PFSK-1 (cell line): ENCODE results near the gene SIX2.

Experiments used
- FOXP2 ChIP-seq: optimal IDR thresholded peaks from 2 replicates; pipeline ENCODE3; 2011; ENCODE audit warnings: borderline replicate concordance, control low read depth, inconsistent platforms; ENCODE audit not compliant: insufficient read depth; ENCODE audit errors: extremely low read length, extremely low read depth
- POLR2AphosphoS5 ChIP-seq: IDR thresholded peaks from 2 replicates; pipeline ENCODE4 v1.6.1; 2012; ENCODE audit warnings: low read depth, mild to moderate bottlenecking, control low read depth, low read length, moderate library complexity
- SIN3A ChIP-seq: IDR thresholded peaks from 2 replicates; pipeline ENCODE4 v1.6.1; 2012; ENCODE audit warnings: mild to moderate bottlenecking, low read length, moderate library complexity, borderline replicate concordance; ENCODE audit not compliant: insufficient read depth
- TAF1 ChIP-seq: IDR thresholded peaks from 2 replicates; pipeline ENCODE4 v1.6.1; 2012; ENCODE audit warnings: low read length, control low read depth, borderline replicate concordance; ENCODE audit not compliant: insufficient read depth
- TF ChIP-seq, protein P1 (sequence below), 2 experiments: IDR thresholded peaks; 2 replicates each; pipeline versions ENCODE4 v1.6.1 to v1.8.0; 2011 to 2012; ENCODE audit warnings: low read depth in 2 of 2, low read length in 2 of 2, control low read depth in 1 of 2, inconsistent platforms in 1 of 2, mild to moderate bottlenecking in 1 of 2, moderate library complexity in 1 of 2; ENCODE audit not compliant: insufficient read depth in 1 of 2

The SIX2 gene

DNA sequence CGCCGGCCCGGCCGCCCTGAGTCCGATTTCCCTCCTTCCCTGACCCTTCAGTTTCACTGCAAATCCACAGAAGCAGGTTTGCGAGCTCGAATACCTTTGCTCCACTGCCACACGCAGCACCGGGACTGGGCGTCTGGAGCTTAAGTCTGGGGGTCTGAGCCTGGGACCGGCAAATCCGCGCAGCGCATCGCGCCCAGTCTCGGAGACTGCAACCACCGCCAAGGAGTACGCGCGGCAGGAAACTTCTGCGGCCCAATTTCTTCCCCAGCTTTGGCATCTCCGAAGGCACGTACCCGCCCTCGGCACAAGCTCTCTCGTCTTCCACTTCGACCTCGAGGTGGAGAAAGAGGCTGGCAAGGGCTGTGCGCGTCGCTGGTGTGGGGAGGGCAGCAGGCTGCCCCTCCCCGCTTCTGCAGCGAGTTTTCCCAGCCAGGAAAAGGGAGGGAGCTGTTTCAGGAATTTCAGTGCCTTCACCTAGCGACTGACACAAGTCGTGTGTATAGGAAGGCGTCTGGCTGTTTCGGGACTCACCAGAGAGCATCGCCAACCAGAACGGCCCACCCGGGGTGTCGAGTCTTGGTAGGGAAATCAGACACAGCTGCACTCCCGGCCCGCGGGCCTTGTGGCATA, 4.6 kb downstream of the SIX2 start:
- TF ChIP-seq TAF1 (no peak), POLR2AphosphoS5 (no peak), SIN3A (no peak), FOXP2 (no peak)
- TF ChIP-seq, protein P1, sequence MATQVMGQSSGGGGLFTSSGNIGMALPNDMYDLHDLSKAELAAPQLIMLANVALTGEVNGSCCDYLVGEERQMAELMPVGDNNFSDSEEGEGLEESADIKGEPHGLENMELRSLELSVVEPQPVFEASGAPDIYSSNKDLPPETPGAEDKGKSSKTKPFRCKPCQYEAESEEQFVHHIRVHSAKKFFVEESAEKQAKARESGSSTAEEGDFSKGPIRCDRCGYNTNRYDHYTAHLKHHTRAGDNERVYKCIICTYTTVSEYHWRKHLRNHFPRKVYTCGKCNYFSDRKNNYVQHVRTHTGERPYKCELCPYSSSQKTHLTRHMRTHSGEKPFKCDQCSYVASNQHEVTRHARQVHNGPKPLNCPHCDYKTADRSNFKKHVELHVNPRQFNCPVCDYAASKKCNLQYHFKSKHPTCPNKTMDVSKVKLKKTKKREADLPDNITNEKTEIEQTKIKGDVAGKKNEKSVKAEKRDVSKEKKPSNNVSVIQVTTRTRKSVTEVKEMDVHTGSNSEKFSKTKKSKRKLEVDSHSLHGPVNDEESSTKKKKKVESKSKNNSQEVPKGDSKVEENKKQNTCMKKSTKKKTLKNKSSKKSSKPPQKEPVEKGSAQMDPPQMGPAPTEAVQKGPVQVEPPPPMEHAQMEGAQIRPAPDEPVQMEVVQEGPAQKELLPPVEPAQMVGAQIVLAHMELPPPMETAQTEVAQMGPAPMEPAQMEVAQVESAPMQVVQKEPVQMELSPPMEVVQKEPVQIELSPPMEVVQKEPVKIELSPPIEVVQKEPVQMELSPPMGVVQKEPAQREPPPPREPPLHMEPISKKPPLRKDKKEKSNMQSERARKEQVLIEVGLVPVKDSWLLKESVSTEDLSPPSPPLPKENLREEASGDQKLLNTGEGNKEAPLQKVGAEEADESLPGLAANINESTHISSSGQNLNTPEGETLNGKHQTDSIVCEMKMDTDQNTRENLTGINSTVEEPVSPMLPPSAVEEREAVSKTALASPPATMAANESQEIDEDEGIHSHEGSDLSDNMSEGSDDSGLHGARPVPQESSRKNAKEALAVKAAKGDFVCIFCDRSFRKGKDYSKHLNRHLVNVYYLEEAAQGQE (IDR thresholded peaks at IDR 0.05; ENCODE audit: insufficient read depth in 1 of 2, low read depth in 2 of 2, low read length in 2 of 2) = no peak

DNA sequence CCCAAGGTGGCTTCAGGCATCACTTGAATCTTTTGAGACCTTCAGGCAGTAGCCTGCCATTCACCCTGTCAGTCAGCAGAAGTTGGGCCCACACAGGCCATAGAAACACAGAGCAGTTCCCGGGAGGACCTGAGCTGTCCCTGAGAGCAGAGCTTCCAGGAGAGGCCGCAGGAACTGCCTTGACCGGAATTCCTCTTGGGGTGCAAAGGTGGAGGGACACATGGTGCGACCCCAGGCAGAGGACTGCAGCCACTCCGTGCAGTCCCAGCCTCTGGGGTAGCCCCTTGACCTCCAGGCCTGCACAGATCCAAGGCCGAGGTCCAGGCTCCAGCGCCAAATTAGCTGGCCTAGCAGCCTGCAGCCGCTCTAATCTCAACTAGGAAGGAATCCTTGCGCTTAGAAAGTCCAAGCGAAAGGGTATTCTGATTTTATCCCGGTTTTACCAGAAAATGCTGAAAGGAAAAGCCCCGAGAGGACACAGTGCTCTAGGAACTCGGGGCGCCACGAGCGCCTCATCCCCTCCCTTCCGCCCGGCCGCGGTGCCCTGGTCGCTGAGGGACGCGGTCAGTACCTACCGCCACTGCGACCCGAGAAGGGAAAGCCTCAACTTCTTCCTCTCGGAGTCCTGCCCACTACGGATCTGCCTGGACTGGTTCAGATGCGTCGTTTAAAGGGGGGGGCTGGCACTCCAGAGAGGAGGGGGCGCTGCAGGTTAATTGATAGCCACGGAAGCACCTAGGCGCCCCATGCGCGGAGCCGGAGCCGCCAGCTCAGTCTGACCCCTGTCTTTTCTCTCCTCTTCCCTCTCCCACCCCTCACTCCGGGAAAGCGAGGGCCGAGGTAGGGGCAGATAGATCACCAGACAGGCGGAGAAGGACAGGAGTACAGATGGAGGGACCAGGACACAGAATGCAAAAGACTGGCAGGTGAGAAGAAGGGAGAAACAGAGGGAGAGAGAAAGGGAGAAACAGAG, 5.4 kb downstream of the SIX2 start:
- TF ChIP-seq POLR2AphosphoS5 (no peak), FOXP2 (no peak), SIN3A (no peak), TAF1 (no peak)
- TF ChIP-seq, protein P1 (IDR thresholded peaks at IDR 0.05; ENCODE audit: insufficient read depth in 1 of 2, low read depth in 2 of 2, low read length in 2 of 2) = no peak

DNA sequence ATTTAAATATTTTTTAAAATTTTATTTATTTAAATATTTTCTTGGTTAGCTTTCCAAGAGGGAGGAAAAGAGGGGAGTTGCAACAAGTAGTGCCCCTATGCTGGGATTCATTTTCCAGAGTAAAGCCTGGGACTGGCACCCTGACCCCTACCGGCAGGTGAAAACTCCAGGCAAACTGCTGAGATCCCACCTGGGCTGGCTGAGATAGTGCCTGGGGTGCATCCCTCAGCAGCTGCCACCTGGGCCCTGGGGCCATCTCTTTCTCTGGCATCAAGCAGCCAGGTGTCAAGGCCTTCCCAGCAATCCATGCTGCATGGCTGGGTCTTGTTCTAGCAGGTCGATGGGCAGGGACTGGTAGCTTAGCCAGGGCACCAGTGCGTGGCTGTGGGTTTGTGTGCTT, 6.6 kb downstream of the SIX2 start:
- TF ChIP-seq, protein P1 (IDR thresholded peaks at IDR 0.05; ENCODE audit: insufficient read depth in 1 of 2, low read depth in 2 of 2, low read length in 2 of 2) = no peak
- TF ChIP-seq SIN3A (no peak), FOXP2 (no peak), TAF1 (no peak), POLR2AphosphoS5 (no peak)

DNA sequence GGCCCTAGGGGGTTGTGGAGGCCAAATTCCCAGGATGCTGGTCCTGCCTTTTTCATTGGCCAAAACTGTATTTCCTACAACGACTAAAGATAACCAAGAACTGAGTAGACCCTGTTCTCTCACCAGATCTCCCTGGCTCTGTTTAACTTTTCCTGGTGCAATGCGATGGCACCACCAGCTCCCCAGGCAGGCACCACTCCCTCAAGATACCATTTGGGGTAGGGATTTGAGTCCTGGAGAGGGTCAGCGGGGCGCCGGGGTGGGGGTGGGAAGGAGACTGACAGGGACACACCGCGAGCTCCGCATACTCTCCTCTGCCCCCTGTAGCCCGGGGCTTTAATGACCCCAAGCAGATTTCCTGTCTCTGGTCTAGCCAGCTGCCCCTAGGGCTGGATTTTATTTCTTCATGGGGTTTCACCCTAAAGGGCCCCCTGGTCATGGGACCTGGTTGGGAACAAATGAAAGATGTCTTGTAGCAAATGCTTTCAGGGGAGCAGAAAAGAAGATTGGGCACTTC, 7.3 kb downstream of the SIX2 start:
- TF ChIP-seq SIN3A (no peak), POLR2AphosphoS5 (no peak), TAF1 (no peak), FOXP2 (no peak)
- TF ChIP-seq, protein P1 (IDR thresholded peaks at IDR 0.05; ENCODE audit: insufficient read depth in 1 of 2, low read depth in 2 of 2, low read length in 2 of 2) = no peak
